GM18867 (cell line): ENCODE measurements around the gene MRPS22.

ENCODE experiments used
- ATAC-seq: cut with Tn5 transposase; IDR thresholded peaks from one replicate; pipeline ENCODE4 v1.9.1; 2021; ENCODE audit warnings: mild to moderate bottlenecking, moderate library complexity; ENCODE audit not compliant: unreplicated experiment

Gene MRPS22

DNA sequence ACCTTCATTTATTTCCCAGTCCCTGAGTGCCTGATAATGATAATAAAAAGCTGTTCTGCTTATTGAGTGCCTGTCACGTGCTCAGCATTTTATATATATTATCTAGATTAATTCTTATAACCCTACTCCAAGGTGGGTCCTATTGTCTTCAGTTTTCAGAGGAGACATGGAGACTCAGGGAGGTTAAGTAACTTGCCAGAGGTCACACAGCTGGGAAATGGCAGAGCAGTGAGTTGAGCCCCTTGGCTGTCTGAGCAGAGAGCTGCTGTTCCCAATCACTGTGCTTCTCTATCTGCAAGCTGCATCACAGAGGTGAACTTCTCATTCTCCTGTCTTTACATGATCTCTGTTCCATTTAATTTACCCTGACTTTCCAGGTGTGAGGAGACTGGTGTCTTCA is 32.3 kb upstream of the MRPS22 start:
- no peak for ATAC-seq

DNA sequence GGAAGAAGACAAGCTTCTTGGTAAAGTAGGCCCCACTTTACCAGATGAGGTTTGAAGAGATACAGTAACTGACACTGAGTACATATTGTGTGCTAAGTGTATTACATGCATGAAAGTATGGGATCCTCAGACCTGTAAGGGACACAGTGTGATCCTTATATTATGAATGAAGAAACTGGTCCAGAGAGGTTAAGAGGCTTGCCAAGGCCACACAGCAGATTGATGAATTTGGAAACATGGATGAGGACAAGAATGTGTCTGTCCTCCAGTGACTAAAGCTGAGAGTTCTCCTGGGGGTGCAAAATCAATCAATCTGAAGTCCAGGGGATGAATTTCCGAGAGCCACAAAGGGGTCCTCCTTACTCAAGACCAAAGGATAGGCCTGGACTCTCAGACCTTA is 31.4 kb upstream of the MRPS22 start:
- ATAC-seq = no peak

DNA sequence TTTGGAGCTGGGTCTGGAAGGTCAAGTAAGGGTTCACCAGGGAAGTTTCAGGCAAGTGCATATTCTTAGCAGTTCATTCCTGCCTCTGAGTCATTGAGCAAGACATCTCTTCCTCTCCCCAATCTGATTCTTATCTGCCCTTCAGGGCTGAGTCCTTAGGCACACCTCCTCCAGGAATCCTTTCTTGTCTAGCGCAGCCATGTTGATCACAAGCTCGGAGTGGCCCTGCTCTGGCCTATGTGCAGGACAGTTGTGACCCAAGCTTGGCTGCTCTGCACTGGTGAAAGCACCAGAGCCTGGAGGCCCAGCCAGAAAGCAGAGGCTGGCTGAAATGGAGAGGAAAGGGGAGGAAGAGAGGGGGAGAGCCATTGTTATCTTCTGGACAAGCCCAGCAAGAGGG is 30.9 kb upstream of the MRPS22 start:
- ATAC-seq = no peak

DNA sequence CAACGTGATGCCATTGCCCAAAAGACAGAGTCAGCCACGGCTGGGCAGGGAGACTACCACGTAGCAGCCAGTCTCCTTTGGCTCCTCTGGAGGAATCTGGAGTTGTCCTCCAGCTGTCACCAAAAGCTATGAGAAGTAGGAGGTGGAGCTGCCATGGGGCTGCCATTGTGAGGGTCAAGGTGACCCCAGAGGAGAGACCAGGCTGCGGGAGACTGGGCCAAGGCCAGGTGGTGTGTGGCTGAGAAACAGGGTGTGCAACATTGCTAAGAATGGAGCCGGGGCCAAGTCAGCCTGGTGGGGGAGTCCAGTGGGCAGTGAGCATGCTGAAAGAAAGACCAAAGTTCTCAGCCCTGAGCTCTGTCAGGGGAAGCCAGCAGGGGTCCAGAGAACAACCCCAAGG is 29.9 kb upstream of the MRPS22 start:
- ATAC-seq = no peak

DNA sequence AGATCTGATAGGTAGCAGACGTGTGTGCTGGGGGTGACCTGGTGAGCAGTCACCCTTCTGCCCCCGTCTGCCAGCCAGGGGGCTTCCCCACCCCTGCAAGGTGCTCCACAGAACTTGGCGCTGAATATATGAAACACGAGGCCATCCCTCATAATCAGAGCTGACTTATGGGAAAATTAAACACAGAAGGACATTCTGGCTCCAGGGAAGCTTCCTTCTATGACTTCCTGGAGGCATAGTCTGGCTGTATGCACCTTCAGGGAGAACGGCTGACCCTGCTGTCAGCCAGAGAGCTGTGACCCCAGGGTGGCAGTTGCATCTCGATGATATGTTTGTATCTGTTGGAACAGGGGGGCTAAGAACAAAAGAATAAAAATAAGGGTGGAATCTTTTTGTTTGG is 26.6 kb upstream of the MRPS22 start:
- ATAC-seq = no peak

DNA sequence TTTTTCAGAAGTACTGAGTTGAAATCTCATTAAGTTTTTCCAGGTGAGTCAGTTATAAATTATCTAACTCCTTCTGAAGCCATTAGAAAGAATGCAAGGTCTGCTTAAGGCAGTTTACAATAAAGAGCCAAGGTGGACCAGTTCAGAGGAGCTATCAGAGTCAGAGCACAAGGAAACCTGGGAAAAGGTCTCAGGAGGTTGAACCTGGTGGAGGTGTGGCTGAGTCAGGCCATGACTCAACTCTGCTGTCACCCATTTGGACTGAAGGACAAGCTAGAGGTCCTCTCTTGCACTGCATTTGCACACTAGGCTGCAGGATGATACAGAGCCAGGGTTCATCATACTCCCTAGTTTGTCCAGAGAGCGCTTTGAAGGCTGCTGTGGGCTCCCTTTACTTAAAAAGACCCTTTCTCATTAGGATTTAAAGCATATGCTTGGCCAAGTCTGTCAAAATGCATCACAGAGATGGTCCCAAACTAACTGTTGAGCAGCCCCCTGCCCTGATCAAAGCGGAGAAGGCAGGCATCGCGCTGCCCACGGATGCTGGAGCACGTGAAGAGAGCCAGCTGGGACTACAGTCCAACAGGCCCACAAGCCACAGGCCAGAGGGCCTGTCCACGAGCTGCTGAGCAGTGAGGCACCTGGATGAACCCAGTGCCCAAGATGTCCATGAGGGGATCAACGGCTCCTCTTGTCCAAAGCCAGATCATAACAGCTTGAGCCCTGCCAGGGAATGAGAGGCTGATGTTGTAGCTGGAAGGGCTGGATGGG is 26.0 kb upstream of the MRPS22 start:
- no peak for ATAC-seq

DNA sequence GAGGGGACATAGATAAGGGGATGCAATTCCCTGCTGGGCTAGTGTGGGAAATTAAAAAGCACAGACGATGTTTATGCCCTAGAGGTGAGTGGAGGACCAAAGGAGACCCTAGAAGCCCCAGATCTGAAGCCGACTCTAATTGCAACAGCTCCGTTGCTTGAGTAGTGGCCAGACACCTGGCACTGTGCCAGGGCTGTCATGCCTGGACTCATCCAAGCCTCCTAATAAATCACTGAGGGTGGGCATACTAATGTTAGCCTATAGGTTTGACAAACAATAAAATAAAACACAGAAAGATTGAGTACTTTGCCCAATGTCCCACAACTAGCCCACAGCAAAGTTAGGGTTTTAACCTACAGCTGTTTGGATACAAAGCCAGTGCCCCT is 25.4 kb upstream of the MRPS22 start:
- no peak for ATAC-seq

DNA sequence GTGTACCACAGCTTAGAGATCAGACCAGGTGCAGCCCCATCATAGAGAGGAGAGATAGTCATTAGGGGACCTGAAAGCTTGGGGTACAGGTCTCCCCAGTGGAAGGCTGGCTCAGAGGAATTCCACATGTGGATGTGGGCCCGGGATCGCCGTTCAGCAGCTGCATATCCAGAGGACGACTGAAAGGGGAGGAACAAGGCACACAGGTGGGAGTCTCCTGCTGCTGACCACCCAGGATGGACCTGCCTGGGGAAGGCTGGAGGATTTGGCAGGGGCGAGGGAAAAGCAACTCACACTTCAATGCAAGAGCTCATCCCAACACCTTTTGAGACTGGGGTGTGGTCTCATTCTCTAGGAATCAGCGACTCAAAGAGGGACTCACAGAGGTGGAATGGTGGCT is 25.0 kb upstream of the MRPS22 start:
- no peak for ATAC-seq

DNA sequence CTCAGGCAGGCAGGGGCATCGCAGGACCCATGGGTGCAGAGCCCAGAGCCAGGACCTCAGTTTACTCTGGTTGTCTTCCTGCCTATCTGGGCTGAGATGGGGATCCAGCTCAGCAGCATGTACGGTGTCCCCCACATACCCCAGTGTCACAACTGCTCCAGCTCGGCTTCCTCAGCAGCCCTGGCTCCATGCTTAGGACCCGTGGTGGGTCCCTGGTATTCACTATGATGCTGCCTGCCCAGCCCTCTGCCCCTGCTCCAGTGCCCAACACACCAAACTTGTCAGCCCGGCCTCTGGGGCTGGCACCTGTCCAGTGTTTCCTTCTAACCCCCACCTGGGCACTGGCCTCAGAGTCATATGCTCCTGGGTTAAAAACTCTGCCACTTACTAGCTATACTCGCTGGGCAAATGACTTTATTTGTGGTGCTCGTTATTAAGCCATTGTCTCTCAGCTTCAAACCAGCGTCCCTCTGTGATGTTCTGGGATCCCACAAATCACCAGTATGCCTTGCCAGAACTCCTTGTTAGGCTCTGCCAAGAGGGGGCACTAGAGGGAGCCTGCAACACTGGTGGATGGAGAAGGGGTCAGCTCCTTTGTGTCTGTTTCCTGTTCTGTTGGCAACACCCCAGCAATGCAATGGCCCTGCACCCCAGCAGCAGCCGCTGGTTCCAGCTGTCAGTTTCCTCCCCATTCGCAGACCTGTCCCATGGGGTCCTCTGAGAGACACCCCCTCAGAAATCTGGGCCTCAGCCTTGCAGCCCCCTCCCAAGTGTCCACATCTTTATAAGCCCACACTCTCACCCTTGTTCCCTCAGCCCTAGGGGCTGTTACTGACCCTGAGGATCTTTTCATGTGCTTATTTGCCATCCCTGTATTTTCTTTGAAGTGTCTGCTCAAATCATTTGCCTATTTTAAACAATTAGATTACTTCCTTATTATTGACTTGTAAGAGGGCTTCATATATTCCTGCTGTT is 24.1 kb upstream of the MRPS22 start:
- ATAC-seq = no peak

DNA sequence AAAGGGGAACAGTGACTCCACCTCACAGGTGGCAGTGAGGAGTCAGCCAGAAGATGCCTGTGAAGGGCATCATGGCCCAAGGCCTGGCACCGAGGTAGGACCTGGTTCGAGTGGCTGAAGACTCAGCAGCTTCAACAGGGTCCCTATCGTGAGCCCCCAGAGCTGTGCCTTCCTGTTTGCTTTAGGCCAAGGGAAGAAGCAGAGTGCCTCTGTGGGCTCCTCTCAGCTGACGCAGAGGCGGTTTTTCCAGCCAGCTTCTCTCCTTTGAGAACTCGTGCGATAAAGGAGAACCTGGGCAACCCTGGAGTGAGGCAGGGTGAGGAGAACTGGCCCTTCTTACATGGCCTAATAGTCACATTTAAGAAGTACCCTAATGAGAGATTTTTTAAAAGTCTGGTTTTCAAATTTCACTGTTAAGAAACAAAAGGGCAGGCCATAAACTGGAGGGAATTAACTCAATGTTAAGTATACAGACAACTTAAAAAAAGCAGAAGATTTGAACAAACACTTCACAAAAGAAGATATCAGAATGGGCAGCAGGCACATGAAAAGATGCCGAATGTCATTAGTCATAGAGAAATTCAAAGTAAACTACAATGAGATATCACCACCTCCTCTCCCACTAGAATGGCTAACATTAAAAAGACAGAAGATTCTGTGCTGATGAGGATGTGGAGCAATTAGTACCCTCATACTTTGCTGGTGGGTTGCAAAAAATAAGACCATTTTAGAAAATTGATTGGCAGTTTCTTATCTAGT is 23.1 kb upstream of the MRPS22 start:
- ATAC-seq = no peak

DNA sequence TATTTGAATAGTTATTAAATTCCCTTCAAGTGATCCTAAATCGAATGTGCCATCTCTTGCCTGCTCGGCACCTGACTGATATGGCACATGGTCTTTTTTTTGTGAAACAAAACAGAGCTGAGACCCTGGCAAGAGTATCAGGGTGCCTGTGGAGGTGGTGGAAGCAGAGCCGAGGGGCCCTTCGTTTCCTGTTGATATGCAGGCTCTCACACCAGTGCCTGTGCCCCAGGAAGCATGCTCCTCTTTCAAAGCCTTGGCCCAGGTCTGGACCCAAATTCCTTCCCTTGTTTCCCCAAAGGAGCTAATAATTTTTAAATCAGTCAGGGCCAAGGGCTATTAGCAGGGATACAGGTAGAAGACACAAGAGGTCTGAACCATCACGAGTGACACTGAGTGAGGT is 21.5 kb upstream of the MRPS22 start:
- no peak for ATAC-seq

DNA sequence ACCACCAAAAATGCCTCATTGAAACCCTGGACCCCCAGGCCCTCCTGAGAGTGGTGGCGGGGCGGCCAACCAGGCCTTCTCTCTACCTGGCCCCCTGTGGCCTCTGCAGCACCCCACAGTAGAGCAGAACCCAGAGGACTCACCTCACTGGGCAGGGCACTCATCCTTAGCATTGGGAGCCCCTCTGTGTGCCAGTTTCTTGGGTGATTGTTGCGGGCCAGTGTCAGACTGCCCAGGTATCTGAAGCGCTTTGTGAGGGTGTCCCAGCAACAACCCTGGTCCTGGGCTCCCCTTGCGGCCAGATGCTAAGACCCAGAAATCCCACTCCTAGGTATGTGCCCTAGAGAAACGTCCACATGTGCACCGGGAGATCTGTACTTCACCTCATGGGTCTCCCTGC is 20.7 kb upstream of the MRPS22 start:
- ATAC-seq = no peak

DNA sequence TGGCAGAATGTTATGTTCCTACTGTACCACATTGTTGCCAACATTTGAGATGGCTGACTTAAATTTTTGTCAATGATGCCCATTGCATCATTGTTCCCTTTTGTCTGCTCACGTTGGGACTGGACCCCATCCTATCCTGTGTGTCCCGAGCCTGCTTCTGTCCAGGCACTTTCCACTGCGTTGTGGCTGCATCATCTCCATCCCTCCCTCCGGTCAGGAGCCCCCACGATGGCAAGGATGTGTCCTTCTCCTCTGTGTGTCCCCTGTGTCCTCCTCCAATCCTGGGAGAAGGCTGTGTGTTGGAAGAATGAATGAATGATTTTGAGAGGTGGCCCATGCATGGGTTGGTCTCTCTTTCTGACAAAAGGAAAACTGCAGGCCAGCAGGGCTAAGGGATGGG is 19.4 kb upstream of the MRPS22 start:
- no peak for ATAC-seq

DNA sequence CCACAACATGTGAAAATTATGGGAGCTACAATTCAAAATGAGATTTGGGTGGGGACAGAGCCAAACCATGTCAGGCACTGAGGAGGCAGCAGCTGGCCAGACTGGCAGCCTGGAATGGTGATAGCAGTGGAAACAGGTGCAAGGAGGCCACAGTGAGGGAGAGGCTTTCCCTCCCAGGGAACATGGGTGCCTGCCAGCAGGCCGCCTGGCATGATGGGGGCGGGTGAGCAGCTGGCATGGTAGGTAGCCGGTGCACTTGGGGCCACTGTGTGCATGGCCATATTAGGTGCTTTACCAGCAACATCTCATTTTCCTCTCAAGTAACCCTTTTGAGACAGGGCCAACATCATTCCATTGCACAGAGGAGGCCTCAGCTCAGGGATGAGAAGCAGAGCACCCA is 18.3 kb upstream of the MRPS22 start:
- no peak for ATAC-seq

DNA sequence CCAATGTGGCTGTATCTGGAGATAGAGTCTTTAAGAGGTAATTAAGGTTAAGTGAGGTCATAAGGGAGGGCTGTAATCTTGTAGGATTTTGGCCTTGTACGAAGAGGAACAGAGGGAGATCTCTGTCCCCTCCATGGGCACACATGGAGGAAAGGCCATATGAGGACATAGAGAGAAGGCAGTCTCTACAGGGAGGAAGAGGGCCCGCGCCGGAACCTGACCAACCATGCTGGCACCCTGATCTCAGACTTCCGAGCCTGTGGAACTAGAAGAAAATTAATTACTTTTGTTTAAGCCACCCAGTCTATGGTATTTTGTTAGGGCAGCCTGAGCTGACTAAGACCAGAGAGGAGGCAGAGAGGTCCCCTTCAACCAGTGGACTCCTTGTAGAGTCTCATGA is 17.7 kb upstream of the MRPS22 start:
- no peak for ATAC-seq

DNA sequence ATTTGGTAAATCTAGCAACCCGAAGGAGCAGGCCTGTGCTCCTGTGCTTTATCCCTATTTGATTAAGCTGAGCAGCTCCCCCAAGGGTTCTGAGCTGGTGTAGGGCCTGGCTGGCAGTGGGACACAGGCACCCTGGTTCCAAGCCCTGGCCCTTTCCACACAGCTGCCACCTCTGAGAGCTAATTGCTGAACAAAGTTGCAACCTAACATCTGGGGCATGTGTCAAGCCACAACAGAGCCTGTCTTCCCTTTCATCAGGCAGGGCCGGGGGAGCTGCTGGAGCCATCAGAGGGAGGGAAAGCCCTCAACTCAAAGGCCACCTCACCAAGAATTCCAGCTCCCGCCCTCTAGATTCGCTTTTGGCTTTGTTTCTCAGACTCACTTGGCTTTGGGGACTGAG is 17.1 kb upstream of the MRPS22 start:
- no peak for ATAC-seq

DNA sequence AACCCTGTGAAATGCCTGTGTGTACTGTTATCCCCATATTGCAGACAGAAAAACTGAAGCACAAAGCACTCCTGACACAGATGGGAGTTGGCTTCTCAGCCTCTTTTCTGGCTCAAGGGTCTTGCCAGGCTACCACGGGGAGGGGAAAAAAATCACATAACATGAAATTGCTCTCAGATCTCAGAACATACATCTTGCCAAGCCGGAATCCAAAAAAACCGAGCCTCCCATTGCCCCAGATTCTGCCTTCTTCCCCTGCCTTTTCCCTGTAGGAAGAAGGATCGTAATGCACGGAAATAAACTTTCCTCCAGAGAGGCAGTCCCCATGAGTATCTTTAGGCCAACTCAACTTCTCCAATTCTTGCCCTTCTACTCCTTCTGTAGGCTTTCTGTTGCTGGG is 16.6 kb upstream of the MRPS22 start:
- ATAC-seq = no peak

DNA sequence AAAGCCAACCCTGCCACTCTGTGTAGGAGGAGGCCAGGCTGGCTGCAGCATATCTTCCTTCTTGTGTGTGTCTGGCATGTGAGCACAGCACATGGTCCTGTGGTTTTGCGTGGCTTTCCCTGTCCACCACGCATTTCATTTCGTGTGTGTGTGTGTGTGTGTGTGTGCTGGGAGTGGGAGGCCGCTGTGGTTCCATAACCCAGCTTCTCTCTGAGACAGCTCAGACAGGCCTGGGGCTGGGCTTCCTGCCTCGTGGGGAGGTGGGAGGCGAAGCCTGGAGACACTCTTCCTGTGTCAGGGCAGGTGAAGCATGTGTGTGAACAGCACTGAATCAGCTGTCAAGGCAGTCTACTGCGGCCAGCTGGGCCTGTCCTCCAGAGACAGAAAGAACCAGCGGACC is 16.0 kb upstream of the MRPS22 start:
- no peak for ATAC-seq

DNA sequence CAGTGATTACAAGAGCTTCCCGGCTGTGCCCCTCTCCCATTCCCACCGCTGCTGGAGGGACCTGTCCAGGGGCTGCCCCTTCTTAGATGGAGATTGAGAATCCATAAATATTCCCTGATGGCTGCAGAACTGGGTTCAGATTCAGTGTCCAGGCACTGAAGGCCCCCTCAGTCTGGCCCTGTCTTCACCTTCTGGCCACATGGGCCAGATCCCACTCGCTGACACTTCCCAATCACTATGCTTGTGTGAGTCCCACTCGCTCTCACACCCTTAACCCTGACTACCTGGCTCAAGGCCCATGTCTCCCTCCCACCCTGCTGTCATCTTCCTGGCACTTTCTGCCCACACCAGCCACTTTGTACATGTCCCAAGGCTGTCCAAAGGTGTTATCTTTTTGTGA is 15.5 kb upstream of the MRPS22 start:
- no peak for ATAC-seq

DNA sequence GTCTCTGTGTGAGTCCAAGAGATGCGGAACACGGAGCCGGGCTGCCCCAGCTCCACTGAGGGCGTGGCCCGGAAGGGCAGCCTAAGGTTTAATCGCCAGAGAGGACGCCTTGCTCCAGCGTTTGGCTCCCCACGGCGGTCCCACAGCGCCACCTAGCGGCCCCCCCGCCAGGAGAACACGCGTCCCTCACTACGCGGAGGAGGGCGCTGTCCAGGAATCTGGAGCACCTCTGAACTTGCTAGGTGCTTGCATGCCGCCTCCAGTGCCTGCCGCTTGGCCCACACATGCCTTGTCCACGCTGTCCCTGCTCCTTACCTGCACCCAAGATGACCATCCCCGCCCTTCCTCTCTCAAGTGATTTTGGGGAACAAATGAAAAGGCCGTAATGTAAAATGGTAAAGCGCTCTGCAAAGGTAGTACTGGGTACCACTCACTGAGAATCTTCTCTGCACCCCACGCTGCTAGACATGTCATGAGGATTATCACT is 14.4 kb upstream of the MRPS22 start:
- ATAC-seq = peak; percentile 99

DNA sequence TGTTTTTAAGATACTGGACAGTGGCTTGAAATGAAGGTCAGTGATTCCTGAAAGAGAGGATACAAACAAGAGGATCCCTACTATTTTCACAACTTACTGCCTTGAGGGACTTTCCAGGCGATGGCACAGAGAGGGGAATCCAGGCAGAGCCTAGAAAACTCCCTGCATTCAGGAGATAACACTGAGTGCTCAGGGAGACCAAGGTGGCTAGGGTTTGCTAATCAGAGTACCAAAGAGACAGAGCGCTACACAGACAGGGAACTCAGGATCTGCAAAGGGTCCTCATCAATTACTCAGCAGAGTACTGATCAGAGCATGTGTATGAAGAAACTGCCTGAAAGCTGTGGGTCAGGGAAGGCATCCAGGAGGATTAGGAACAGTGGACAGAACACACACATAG is 11.7 kb upstream of the MRPS22 start:
- ATAC-seq = no peak
